Ammon's horn (tissue), 1 donor: ENCODE results near the gene SURF2.
"Not testable (repeated sequence)": the region's sequence is repeated elsewhere in the genome, so short reads cannot be mapped to it uniquely, and the experiment has no call there.

ENCODE experiments used
- DNase-seq: peaks from one replicate; pipeline ENCODE4 v3.0.0-alpha.2; 2016; ENCODE audit warnings: low spot score

The SURF2 gene

DNA sequence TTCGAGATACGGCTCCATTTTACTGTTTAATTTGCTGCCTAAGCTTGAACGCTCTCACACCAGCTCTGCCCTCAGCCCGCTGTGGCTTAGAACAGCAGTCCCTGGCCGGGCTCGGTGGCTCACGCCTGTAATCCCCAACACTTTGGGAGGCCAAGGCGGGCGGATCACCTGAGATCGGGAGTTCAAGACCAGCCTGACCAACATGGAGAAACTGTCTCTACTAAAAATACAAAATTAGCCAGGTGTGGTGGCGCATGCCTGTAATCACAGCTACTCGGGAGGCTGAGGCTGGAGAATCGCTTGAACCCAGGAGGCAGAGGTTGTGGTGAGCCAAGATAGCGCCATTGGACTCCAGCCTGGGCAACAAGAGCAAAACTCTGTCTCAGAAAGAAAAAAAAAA lies 20.9 kb downstream of the SURF2 start:
- DNase-seq, result not testable (repeated sequence)

DNA sequence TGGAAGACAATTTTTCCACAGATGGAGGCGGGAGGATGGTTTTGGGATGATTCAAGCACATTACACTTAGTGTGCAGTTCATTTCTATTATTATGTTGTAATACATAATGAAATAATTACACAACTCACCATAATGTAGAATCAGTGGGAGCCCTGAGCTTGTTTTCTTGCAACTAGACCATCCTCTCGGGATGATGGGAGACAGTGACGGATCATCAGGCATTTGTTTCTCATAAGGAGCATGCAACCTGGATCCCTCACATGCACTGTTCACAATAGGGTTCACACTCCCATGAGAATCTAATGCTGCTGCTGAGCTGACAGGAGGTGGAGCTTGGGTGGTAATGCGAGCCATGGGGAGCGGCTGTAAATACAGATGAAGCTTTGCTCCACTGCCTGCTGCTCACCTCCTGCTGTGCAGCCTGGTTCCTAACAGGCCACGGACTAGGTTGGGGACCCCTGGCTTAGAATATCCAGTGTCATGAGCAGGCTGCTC lies 21.4 kb downstream of the SURF2 start:
- no peak for DNase-seq

DNA sequence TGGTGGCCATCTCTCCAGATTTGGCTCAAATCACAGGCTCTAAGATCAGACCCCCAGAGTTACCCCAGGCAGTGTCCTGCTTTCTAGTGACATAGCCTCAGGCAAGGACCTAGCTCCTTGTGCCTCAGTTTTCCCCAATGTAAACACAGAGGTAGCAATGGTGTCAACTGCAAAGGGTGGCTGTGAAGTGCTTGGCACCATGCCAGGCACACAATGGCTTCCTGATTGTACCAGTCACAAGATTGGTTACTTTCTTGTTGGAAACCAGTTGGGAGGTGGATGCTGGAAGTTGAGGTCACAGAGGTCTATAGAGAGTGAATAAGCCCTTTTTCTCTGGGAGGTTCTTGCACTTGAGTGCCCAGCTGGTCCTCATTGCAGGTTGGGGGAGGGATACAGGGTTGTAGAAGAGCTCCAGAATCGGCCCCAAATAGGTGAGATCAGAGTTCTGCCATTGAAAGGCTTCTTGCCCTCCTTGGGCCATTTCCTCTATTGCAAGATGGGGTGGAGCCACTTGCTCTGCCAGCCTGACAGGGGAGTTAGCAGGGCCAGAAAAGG lies 22.1 kb downstream of the SURF2 start:
- no peak for DNase-seq

DNA sequence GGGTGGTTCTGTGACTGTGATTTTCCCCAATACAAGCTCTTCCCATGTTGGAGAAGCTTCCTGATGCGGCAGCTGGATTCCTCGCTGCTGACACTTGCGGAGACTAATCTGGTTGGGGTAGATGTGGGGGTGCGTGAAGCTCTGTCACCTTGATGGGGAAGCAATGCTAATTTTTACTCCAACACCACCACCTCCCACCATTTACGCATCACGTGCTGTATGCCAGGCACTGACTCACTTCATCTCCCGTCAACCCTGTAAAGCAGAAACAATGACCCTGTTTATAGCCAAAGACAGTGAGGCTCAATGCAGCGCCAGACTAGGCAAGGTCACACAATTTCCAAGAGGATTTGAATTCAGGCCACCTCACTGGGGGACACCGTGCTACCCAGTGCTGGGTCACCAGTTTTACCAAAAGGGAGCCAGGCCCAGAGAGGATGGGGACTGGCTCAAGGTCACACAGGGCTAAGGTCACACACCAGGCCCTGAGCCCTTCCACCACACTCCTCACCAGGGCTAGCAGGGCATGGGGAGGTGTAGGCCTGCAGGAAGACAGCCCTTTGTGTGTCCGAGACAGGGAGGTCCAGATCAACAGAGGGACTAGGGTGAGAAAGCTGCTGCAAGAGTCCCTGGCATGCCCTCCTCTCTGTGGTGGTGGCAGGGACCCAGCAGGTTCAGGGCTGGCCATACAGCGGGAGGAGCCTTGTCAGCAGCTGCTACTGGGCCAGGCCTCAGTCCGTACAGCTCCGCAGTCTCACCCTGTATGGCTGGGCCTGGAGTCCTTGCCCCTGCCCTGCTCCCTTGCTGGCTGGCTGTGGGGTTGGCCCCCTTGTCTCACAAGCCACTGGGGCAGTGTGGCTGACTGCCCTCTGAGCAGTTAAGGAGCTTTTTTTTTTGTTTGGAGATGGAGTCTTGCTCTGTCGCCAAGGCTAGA lies 23.1 kb downstream of the SURF2 start:
- DNase-seq, result peak; percentile 51

DNA sequence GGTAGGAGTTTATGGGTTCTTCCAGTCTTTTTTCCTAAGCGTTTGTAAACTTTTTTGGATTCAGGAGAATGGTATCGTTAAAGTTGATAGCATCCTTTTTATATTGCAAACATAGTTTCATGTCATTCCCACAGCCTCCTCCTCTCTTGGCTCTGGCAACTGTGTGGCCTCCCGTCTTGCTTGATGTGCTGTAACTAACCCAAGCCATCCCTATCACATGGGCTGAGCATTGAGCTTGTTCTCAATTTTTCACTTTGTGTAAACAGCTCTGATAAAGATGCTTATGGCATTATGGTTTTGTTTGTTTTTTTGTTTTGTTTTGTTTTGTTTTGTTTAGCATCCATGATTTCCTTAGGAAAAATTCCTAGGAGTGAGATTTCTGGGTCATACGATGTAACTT lies 24.4 kb downstream of the SURF2 start:
- DNase-seq, result no peak

DNA sequence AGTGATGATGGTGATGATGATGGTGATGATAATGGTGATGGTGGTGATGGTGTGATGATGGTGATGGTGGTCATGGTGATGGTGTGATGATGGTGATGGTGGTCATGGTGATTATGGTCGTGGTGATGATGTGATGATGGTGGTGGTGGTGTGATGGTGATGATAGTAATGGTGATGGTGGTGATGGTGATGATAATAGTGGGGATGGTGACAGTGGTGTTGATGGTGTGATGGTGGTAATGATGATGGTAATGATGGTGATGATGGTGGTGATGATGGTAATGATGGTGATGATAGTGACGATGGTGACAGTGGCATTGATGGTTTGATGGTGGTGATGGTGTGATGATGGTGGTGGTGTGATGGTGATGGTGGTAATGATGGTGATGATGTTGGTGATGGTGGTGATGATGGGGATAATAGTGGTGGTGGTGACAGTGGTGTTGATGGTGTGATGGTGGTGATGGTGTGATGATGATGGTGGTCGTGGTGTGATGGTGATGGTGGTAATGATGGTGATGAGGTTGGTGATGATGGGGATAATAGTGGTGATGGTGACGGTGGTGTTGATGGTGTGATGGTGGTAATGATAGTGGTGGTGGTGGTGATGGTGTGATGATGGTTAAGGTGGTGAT lies 26.3 kb downstream of the SURF2 start:
- DNase-seq, result no peak

DNA sequence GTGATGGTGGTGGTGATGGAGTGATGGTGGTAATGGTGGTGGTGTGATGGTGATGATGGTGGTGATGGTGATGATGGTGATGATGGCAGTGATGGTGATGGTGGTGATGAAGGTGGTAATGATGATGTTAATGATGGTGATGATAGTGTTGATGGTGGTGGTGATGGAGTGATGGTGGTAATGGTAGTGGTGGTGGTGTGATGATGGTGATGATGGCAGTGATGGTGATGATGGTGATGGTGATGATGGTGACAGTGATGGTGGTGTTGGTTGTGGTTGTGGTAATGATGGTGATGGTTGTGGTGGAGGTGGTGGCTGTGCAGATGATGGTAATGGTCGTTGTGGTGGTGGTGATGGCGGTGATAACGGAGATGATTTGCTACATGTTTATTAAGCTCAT lies 27.1 kb downstream of the SURF2 start:
- DNase-seq, result no peak

DNA sequence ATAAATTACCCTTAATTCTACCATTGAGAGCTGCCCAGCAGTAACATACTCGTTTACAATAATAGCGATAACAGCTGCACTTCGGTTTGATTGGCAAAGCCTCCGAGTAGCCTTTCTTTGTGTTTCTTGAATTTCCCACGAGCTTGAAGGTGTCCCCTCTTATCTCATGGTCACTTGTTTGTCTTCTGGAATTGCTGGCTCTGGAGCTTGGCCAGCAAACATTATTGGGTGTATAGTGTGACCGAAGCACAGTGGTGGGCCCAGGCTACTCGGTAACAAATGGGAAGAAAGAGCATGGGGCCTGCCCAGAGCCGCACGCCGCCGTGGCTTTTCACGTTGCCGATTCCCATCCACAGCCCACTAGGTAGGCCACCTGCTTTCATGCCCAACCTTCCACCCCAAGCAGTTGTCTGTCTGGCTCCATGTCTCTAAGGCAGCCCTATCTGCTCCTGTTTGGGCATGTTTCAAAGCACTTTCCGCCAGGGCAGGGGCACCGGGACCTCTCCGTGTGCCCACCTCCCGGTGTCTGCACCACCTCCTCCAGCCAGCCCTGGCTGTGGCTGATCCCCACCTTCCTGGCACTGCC lies 28.5 kb downstream of the SURF2 start:
- no peak for DNase-seq

DNA sequence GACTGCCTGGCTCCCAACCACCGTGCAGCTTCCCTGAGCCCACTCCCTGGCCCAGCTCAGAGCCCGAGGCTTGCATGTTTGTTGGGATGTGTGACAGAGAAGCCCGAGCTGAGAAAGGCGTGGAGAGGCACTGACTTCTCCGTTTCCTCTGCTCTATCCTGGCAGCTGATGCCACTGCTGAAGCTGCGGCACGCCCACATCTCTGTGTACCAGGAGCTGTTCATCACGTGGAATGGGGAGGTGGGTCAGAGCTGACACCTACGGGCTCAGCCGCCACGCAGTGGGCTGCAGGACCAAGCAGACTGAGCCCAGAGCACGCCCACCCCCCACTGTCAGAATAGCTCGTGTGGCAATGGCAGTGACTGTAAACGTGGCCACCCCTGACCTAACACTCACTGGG lies 29.1 kb downstream of the SURF2 start:
- no peak for DNase-seq

DNA sequence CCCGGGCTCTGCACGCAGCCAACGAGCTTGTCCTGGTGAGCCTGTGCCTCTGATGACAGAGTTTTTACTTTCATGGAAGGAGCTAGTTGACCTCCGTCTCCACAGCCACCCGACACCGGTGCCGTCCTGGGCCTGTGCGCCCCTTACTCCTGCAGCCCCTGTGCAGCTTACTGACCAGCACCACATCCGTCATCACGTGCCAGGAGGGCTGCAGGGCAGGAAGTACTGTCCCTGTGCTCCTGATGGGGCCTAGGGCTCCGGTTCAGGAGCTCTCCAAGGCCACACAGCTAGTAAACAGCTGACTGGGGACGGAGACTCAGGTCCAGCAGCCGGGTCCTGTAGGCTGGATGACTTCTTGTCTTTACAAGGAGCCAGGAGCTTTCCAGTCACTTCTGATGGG lies 30.0 kb downstream of the SURF2 start:
- DNase-seq, result no peak

DNA sequence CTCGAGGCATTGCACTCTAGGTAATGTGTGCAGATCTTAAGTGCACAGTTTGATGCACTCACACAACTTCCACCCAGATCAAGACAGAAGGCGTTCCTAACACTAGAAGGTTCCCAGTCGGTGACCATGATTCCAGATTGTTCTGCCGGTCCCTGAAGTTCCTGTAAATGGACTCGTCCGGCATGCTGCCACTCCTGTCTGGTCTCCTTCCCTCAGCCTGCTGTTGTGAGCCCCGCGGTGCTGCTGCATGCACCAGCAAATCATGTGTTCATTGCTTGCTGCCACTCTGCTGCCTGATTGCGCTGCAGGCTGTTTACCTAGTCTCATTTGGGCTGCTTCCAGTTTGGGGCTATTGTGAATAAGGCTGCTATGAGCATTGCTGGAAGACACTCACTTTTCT lies 31.3 kb downstream of the SURF2 start:
- no peak for DNase-seq

DNA sequence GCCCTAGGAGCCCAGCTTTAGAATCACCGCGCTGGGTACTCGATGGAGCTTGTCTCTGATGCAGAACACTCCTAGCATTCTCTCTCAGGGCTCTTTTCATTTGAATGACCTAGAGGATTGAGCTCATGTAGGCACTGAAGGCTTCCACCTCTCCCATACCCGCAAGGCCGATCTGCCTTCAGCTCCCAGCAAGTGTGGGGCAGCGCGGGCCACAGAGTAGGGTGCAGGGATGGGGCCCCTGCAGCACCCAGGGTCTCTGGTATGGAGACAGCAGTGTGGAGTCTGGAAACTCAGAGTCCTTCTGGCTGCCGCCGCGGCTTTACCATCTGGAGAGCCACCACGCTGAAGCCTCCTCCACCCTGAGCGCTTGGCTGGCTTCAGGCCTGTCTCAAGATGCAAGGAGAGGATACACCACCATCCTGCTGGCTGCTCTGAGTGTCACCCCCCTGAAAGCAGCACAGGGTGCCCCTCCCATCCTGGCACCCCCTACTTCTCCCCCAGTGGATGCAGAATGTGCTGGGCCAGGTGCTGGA lies 32.7 kb downstream of the SURF2 start:
- DNase-seq, result no peak

DNA sequence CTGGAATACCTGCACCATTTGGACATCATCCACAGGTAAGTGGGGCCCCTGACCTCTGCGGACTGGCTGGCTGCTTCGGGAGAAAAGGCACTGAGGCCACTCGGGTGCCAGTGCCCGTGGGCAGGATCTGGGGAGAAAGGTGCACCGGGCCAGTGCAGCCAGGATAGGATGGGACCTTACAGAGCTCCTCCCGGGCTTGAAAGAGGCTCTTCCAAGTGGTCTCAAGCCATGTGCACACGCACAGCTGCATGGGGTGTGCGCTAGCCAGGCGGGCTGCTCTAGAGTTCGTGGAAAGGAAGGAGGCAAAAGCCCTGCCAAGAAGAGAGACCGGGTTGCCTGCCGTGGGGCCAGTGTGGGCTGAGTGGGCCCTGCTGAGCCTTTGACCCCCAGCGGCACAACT lies 33.2 kb downstream of the SURF2 start:
- no peak for DNase-seq

DNA sequence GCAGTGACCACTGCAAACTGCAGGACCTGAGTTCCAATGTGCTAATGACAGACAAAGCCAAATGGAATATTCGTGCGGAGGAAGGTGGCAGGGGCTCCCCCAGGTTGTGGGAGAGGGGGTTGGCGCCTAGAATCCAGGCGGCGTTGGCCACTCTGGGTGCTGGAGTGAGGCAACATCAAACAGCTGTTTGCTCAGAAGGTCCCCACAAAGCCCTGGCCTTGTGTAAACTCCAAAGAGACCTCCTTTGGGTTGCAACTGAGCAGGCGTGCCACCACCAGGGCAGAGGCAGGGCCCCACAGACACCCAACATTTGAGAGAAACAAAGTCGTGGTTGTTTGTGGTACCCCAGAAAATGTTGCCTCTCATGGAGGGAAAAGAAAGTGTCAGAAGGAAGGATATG lies 34.4 kb downstream of the SURF2 start:
- no peak for DNase-seq

DNA sequence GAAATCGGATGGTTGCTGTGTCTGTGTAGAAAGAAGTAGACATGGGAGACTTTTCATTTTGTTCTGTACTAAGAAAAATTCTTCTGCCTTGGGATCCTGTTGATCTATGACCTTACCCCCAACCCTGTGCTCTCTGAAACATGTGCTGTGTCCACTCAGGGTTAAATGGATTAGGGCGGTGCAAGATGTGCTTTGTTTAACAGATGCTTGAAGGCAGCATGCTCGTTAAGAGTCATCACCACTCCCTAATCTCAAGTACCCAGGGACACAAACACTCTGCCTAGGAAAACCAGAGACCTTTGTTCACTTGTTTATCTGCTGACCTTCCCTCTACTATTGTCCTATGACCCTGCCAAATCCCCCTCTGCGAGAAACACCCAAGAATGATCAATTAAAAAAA lies 35.1 kb downstream of the SURF2 start:
- not testable (repeated sequence) for DNase-seq

DNA sequence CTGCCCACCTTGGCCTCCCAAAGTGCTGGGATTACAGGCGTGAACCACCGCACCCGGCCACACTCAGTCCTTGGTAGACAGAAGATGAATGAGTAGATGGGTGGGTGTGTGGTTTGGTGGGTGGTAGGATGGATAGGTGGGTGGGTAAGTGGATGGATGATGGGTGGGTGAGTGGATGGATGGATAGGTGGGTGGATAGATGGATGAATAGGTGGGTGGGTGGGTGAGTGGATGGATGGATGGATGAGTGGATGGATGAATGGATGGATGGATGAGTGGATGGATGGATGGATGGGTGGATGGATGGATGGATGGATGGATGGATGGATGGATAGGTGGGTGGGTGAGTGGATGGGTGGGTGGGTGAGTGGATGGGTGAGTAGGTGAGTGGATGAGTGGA lies 36.0 kb downstream of the SURF2 start:
- not testable (repeated sequence) for DNase-seq

DNA sequence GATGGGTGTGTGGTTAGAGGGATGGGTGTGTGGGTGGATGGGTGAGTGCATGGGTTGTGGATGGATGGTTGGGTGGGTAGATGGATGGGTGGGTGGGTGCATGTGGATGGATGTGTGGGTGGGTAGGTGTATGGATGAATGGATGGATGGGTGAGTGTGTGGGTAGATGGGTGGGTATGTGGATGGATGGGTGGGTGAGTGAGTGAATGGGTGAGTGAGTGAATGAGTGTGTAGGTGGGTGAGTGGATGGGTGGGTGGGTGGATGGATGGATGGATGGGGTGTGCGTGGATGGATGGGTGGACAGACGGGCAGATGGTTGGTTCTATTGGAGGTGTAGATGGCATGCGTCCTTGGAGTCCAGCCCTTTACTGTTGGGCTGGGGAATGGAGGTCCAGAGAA lies 37.0 kb downstream of the SURF2 start:
- DNase-seq, result no peak

DNA sequence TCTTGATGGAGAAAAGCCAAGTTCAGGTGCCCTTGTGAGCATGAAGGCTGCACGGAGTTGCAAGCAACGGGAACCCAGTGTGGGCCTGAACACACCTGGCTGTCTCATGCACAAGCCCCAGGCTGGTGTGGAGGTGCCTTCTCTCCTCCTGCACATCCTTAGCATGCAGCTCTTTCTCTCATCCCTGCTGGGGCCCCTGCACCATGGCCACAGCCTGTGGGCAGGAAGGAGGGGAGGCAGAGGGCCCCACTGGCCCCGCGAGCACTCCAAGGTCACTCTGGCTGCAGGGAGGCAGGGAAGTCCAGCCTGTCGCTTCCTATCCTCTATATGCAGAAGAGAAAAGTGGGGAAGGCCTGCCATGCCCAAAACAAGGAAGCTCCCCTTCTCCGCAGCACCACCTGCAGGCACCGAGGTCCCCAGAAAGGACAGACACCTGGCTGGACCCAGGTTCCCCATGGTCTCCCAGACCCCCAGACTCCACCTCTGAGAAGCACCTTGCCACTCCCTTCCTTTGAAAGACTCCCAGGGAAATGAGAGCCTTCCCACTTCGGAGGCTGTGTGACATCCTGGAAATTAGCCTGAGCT lies 38.4 kb downstream of the SURF2 start:
- no peak for DNase-seq

DNA sequence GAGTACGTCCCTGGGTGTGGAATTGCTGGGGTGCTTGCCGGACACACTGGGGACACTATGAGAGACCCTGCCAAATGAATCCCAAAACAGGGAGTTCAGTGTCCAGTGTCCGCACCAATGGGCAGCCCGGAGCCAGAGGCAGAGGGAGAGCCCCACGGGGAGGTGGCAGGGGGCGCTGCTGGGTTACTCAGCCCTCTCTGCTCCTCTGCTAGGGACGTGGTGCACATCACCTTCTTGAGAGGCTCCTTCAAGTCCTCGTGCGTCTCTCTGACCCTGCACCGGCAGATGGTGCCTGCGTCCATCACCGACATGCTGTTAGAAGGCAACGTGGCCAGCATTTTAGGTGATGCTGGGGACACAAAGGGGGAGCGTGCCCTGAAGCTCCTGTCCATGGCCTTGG lies 40.6 kb downstream of the SURF2 start:
- no peak for DNase-seq

DNA sequence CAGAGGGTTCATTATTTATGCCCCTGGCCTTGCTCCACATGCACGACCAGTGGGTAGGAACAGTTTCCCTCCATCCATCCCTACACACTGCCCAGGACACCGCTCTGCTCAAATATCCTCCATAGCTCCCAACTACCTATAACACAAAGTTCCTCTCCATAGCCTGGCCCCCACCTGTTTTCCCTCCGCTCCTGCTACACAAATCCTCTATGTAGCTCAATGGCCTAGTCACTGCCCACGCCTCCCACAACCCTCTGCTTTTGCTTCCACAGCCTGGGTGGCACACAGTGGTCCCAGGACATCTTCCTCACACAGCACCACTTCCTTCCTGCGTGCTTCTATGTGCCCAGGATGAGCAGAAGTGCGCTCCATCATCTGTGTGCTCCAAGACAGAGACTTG lies 41.0 kb downstream of the SURF2 start:
- DNase-seq, result no peak

DNA sequence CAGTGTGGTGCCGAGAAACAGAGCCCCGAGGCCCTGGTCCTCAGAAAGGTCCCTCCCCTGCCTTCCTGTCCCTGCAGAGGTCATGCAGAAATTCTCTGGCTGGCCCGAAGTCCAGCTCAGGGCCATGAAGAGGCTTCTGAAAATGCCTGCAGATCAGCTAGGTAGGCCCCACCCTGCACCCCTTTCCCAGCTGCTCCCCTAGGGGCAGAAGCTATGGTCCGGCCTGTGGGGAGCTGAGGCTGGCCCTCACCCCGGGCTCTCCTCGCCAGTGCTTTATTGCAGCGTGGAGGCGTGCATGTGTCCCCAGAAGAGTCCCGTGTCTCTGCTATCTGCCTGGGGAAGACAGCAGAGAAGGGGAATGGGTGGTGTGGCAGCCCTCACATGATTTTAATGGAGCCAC lies 41.5 kb downstream of the SURF2 start:
- no peak for DNase-seq

DNA sequence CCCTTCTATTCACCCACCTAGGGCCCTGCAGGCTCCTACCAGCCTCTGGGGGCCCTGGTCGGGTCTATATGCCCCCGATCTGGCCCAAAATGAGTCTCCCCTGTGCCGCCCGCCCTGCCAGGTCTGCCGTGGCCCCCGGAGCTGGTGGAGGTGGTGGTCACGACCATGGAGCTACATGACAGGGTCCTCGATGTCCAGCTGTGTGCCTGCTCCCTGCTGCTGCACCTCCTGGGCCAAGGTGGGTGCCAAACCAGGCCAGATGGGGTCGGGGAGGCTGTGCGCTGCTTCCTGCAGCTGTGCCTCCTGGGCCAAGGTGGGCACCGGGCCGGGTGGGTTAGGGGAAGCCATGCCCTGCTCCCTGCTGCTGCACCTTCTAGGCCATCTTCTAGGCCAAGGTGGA lies 43.9 kb downstream of the SURF2 start:
- DNase-seq, result no peak
